Inflammatory macrophage treated with lipopolysaccharide for 1 hour (primary cell): ENCODE data around the gene SLC6A4.
A peak's percentile ranks its signal among the peaks of the same experiment; 100 is the strongest.

Source experiments
- DNase-seq, 2 donors: peaks; one replicate each; pipeline ENCODE4 v3.0.0-alpha.2; 2020 to 2022

SLC6A4 gene

DNA sequence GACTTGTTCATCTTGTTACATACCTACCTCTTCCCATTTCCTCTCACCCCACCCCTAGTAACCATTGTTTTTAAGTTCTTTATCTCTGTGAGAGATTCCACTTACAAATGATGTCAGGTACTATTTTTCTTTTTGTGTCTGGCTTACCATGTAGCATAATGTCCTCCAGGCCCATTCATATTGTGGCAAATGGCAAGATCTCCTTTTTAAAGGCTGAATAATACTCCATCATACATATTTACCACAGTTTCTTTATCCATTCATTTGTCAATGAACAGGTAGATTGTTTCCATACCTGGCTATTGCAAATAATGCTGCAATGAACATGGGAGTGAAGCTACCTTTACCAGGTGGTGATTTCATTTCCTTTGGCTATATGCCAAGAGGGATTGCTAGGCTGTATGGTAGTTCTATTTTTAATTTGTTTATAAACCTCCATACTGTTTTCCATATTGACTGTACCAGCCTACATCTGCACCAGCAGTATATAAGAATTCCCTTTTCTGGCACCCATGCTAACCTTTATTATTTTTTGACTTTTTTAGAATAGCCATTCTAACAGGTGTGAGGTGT lies 65.0 kb downstream of the SLC6A4 start:
- no peak for DNase-seq

DNA sequence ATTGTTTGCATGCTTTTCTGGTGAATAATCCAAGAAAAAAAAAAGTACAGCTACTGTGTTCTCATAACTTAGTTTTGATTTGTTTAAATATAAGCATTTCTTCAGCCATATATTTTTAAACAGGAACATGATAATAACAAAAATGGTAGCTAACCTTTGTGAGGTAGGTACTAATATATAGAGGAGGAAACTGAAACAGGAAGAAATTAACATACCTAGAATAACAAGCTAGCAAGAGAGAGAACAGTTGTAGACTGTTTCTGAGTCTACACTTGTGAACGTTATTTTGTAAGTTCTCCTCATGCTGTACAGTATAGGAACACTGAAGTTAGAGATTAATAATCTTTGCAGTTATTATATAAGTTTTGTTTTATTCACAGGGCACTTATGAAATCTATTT lies 69.5 kb downstream of the SLC6A4 start:
- no peak for DNase-seq

- no peak for DNase-seq
Measured at GRCh38 chr17:30165147-30165546, 70.3 kb downstream of the SLC6A4 start.

DNA sequence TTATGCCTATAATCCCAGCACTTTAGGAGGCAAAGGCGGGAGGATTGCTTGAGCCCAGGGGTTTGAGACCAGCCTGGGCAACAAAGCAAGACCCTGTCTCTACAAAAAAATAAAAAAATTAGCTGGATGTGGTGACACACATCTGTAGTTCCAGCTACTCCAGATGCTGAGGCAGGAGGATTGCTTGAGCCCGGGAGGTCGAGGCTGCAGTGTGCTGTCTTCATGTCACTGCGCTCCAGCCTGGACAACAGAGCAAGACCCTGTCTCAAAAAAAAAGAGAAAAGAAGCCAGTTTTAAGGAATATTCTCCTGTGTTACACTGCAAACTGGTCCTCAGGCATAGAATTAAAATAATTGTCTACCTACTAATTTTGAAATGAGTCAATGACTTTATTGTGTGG lies 71.0 kb downstream of the SLC6A4 start:
- no peak for DNase-seq

DNA sequence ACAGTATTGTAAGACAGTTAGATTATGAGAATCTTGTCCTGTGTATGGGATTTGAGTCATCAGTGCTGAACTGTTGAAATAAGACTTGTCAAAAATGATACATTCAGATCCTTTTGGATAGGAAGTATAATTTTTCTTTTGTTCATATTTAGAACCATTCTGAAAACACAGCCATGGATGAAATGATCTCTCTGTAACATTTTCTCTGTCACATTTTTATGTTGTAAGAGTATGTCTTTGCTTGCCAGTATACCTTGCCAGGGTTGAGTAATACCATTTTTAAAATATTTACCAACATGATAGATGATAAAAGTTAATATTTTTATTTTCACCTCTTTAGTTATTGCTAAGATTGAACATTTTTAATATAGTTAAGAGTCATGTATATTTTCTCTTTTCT lies 73.9 kb downstream of the SLC6A4 start:
- DNase-seq, result no peak

DNA sequence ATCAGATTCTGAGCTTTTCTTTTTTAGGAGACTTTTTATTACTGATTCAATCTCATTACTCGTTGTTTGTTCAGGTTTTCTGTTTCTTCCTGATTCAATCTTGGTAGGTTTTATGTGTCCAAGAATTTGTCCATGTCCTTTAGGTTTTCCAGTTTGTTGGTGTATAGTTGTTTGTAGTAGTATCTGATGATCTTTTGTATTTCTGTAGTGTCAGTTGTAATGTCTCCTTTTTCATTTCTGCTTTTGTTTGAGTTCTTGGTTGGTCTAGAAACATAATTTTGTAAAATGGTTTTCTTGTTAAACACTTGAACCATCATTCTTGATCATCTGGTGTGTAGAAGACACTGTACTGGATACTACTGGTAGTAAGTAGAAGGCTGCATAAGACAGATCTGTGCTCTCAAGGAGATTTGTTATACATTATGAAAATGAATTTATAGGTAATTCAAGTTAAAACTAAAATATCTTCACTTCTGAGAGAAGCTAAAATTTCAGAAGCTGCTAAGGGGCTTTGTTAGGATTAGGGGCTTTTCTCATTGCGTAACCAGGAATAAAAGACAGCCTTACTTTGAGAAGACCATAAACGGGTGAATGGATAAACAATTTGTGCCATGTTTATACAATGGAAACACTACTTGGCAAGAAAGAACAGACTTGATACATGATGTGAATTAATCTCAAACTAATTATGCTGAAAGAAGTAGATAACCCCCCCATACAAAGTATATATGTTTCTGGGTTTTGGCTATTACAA lies 74.9 kb downstream of the SLC6A4 start:
- DNase-seq, result no peak

DNA sequence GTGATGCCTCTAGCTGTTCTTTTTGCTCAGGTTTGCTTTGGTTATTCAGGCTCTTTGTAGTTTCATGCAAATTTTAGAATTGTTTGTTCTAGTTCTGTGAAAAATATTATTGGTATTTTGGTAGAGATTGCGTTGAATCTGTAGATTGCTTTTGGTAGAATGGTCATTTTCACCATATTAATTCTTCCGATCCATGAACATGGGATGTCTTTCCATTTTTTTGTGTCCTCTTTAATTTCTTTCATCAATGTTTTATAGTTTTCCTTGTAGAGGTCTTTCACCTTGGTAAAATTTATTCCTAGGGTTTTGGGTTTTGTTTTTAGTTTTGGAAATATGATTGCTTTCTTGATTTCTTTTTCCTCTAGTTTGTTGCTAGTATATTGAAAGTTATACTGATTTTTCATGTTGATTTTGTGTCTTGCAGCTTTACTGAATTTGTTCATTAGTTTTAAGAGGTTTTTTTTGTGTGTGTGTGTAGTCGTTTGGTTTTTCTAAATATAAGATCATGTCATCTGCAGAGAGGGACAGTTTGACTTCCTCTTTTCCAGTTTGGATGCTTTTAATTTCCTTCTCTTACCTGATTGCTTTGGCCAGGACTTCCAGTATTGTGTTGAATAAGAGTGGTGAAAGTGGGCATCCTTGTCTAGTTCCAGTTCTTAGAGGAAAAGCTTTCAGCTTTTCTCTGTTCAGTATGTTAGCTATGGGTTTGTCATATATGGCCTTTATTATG lies 76.4 kb downstream of the SLC6A4 start:
- no peak for DNase-seq

DNA sequence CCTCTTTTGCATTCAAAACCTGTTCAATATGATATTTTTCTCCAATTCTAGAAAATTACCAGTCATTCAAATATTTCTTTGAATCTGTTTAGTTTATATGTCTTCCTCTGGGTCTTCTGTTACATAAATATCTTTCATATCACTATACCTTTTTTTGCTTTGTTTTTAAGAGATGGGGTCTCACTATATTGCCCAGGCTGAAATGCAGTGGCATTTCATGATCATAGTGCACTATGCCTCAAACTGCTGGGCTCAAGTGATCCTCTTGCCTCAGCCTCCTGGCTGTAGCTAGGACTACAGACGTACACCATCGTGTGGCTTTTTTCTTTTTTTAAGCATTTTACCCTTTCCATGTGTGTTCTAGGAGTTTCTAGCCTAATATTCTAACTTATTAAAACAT lies 80.1 kb downstream of the SLC6A4 start:
- no peak for DNase-seq

GRCh38 chr17:30153463-30153862 lies 82.0 kb downstream of the SLC6A4 start:
- DNase-seq, result no peak

DNA sequence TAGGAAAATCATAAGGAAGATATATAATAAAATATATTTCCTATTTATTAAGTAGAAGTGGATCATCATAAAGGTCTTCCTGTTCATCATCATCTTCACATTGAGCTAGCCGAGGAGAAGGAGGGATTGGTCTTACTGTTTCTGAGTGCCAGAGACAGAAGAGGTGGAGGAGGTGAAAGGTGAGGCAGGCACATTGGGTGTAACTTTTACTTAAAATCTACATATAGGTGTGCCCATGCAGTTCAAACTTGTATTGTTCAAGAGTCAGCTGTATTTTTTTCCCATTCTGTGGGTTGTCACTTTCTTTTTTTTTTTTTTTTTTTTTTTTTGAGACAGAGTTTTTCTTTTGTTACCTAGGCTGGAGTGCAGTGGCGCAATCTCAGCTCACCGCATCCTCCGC lies 84.0 kb downstream of the SLC6A4 start:
- DNase-seq, result no peak

GRCh38 chr17:30148376-30148775 lies 87.1 kb downstream of the SLC6A4 start:
- DNase-seq, result no peak

- DNase-seq, result peak; percentile 14 to 17
Measured at GRCh38 chr17:30147860-30148259, 87.6 kb downstream of the SLC6A4 start.
